Stimulated activated CD8-positive, alpha-beta memory T cell treated with anti-CD3 and anti-CD28 coated beads, Interleukin-4, amount 100 ng/mL, for 48 hours (primary cell): ENCODE results near the gene ARHGDIG.

Experiments used
- DNase-seq: peaks from one replicate; pipeline ENCODE4 v3.0.0-alpha.2; 2020

ARHGDIG gene

GRCh38 chr16:281660-282255 is 1.4 kb downstream of the ARHGDIG start:
- no peak for DNase-seq

GRCh38 chr16:282491-282890 is 2.1 kb downstream of the ARHGDIG start:
- no peak for DNase-seq

GRCh38 chr16:283033-283805 is 2.8 kb downstream of the ARHGDIG start, which contains the start of gene PDIA2:
Gene PDIA2, plus strand, starts transcription at chr16:283164. Its CDS starts 6 bp downstream, at chr16:283170.
- no peak for DNase-seq

- no peak for DNase-seq
Observed at GRCh38 chr16:284204-285120, 4.1 kb downstream of the ARHGDIG start.

DNA sequence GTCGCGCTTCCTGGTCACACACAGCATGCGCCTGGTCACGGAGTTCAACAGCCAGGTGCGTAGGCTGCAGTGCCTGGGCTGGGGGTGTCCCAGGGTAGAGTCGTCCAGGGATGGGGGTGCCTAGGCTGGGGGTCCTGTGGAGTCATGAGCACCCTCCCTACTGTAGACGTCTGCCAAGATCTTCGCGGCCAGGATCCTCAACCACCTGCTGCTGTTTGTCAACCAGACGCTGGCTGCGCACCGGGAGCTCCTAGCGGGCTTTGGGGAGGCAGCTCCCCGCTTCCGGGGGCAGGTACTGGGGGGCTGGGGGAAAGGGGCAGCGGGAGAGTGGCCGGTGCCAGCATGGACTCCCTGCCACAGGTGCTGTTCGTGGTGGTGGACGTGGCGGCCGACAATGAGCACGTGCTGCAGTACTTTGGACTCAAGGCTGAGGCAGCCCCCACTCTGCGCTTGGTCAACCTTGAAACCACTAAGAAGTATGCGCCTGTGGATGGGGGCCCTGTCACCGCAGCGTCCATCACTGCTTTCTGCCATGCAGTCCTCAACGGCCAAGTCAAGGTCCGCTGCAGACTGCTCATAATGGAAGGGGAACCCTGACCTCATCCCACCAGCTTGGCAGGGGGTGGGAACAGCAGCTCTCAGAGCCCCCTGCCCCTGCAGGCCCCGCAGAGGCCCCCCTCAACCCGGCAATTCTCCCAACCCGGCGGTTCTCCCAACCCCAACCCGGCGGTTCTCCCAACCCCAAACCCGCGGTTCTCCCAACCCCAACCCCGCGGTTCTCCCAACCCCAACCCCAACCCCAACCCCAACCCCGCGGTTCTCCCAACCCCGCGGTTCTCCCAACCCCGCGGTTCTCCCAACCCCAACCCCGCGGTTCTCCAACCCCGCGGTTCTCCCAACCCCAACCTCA is 5.0 kb downstream of the ARHGDIG start:
- DNase-seq = no peak

DNA sequence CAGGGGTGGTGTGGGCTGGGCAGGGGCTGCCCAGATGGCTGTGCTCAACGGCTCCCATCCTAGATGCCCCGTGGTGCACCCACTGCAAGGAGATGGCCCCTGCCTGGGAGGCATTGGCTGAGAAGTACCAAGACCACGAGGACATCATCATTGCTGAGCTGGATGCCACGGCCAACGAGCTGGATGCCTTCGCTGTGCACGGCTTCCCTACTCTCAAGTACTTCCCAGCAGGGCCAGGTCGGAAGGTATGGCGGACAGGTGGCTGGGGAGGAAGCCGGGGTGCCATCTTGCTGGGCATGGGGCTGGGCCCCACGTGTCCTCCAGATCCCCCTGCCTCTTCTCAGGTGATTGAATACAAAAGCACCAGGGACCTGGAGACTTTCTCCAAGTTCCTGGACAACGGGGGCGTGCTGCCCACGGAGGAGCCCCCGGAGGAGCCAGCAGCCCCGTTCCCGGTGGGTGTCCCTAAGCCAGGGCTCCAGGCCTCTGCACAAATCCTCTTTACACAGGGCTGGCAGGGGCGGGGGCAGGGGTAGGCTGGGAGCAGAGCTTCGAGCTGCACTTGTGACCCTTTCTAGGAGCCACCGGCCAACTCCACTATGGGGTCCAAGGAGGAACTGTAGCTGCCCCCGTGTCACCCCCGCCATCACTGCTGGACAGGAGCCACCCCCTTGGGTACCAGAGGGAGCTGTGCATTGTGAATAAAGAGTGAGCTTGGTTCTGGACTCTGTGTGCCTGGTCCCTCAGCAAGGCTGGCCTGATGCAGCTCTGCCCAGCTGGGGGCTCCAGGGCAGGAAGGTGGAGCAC is 6.3 kb downstream of the ARHGDIG start:
- DNase-seq = no peak

- no peak for DNase-seq
Observed at GRCh38 chr16:287298-287811, 7.0 kb downstream of the ARHGDIG start.

- DNase-seq = no peak
Observed at GRCh38 chr16:287981-288920, 7.9 kb downstream of the ARHGDIG start.

- DNase-seq = no peak
Observed at GRCh38 chr16:289395-289997, 9.1 kb downstream of the ARHGDIG start.

GRCh38 chr16:290015-290680 is 9.8 kb downstream of the ARHGDIG start:
- no peak for DNase-seq

DNA sequence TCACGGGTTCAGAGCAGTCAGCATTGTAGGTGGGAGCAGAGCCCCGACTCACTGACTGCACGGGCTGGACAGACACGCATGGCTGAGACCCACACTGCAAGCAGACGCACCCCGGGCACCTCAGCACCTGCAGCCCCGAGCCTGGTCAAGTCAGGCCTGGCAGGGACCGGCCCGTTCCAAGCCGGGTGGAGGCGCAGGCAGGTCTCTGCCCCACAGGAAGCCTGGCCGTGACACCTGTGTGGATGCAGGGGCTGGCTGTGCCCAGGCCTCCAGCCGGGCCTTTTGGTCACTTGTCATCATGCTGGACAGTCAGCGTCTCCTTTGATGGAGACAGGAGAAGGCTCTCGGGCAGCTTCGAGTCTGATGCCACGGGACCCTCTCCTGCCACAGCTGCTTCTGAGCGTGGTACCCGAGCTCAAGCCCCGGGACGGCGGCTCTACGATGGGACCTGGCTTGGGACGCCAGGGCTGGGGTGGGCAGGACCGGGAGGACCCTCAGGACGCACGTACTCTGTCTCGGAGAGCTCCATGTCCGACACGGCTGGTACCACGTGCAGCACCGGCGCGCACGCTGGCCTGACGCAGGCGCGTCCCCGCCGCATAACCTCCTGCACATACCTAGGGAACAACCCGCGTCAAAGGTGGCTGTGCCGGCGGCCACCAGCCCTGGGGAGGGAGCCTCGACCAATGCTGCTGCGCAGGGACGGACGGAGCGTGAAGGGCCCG is 10.5 kb downstream of the ARHGDIG start:
- no peak for DNase-seq

DNA sequence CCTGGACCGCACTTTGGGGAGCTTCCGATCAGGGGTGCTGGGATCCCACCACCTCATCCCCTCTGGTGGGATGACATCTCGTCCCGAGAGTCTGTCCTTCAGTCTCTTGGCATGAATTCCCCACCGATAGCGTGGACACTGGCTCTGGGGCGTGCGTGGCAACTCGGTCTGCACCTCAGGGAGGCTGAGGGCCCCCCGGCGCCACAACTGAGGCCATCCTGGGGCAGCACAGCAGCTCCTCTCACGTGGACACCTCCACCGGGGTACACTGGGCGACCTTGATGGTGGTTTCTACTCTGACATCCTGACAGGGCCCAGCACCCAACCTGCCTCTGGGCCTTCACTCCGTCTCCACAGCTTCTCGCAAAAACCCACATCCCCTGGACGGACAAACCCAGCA is 11.1 kb downstream of the ARHGDIG start:
- DNase-seq = no peak

GRCh38 chr16:293043-293775 is 12.8 kb downstream of the ARHGDIG start:
- no peak for DNase-seq

GRCh38 chr16:296276-296675 is 15.9 kb downstream of the ARHGDIG start:
- no peak for DNase-seq

GRCh38 chr16:296806-297510 is 16.6 kb downstream of the ARHGDIG start:
- DNase-seq = no peak

DNA sequence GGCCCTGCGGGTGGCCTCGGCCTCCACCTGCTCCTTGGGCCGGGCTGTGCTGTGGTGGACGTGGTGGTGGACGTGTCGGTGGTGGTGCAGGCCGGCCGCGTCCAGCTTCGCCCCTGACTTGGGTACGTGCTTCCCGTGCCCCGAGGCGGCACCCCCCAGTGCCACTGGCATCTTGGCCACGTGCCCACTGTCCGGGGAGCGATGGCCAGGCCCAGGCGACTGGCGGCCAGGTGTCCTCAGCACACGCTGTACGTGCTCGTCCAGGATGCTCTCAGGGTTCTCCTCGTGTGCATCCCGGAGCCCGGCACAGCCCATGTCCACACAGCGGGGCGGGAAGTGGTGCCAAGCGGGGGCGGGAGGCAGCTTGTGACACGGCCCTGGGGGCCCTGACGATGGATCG is 17.4 kb downstream of the ARHGDIG start:
- no peak for DNase-seq

DNA sequence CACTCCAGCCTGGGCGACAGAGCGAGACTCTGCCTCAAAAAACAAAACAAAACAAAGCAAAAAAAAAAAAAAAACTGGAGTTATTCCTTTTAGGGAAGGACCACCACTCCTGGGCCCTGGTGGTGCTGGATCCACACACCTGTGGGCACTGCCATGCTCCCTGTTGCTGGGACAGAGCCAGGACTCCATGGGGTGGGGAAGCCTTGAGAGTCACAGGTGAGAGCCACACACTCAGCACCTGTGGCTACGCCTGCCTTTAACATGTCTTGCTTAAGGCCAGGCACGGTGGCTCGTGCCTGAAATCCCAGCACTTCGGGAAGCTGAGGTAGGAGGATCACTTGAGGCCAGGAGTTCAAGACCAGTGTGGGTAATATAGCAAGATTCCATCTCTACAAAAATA is 20.8 kb downstream of the ARHGDIG start:
- DNase-seq = no peak
